GM10266 (cell line): ENCODE measurements around the gene SLIT3.

Experiments used
- DNase-seq: peaks from one replicate; pipeline ENCODE4 v3.0.0; 2012; ENCODE audit errors: extremely low spot score
- CTCF ChIP-seq: IDR thresholded peaks from 2 replicates; pipeline ENCODE4 v1.5.1; 2012; ENCODE audit warnings: mild to moderate bottlenecking, low read depth; ENCODE audit not compliant: control insufficient read depth, insufficient read depth; ENCODE audit errors: missing control alignments

The SLIT3 gene

GRCh38 chr5:169176709-169177694 lies 123.9 kb downstream of the SLIT3 start:
- no peak for TF ChIP-seq CTCF
- DNase-seq = no peak

- no peak for TF ChIP-seq CTCF
- no peak for DNase-seq
Measured at GRCh38 chr5:169175733-169176132, 125.2 kb downstream of the SLIT3 start.

GRCh38 chr5:169174923-169175322 lies 126.0 kb downstream of the SLIT3 start:
- DNase-seq = no peak
- TF ChIP-seq CTCF = no peak

GRCh38 chr5:169173372-169173771 lies 127.6 kb downstream of the SLIT3 start:
- TF ChIP-seq CTCF = no peak
- DNase-seq = no peak

GRCh38 chr5:169171515-169171914 lies 129.4 kb downstream of the SLIT3 start:
- no peak for DNase-seq
- no peak for TF ChIP-seq CTCF

- no peak for DNase-seq
- no peak for TF ChIP-seq CTCF
Measured at GRCh38 chr5:169169783-169170182, 131.2 kb downstream of the SLIT3 start.

- no peak for TF ChIP-seq CTCF
- DNase-seq = no peak
Measured at GRCh38 chr5:169168280-169168679, 132.7 kb downstream of the SLIT3 start.
